GM12891 (cell line): ENCODE results near the gene GPC6.

Experiments used
- PAX5 ChIP-seq: IDR thresholded peaks from 2 replicates; pipeline ENCODE4 v1.6.1; 2011; ENCODE audit warnings: low read length, moderate library complexity, mild to moderate bottlenecking; ENCODE audit not compliant: insufficient read depth, severe bottlenecking
- POLR2A ChIP-seq: IDR thresholded peaks from 2 replicates; pipeline ENCODE4 v1.6.1; 2011; ENCODE audit warnings: low read depth, low read length, control low read depth
- POLR2AphosphoS5 ChIP-seq: IDR thresholded peaks from 2 replicates; pipeline ENCODE4 v1.6.1; 2011; ENCODE audit warnings: low read depth, low read length, control low read depth
- POU2F2 ChIP-seq: IDR thresholded peaks from 2 replicates; pipeline ENCODE4 v1.6.1; 2011; ENCODE audit warnings: low read depth, mild to moderate bottlenecking, control low read depth, low read length, moderate library complexity
- SPI1 ChIP-seq: IDR thresholded peaks from 2 replicates; pipeline ENCODE4 v1.6.1; 2011; ENCODE audit warnings: low read depth, low read length, control low read depth
- TAF1 ChIP-seq: IDR thresholded peaks from 2 replicates; pipeline ENCODE4 v1.6.1; 2011; ENCODE audit warnings: low read depth, low read length, control low read depth

- TF ChIP-seq POLR2A: no peak
- no peak for TF ChIP-seq POLR2AphosphoS5
- no peak for TF ChIP-seq TAF1
- TF ChIP-seq SPI1: no peak
- TF ChIP-seq PAX5: no peak
- TF ChIP-seq POU2F2: no peak
Measured at GRCh38 chr13:93698016-93698613, 471.5 kb downstream of the GPC6 start.
